ENCODE measurements around the gene TFCP2L1.
"Not testable (repeated sequence)": the region's sequence is repeated elsewhere in the genome, so short reads cannot be mapped to it uniquely, and the experiment has no call there.

The TFCP2L1 gene

GRCh38 chr2:121294881-121295840, 10.2 kb upstream of the TFCP2L1 start:
- no peak for DNase-seq

DNA sequence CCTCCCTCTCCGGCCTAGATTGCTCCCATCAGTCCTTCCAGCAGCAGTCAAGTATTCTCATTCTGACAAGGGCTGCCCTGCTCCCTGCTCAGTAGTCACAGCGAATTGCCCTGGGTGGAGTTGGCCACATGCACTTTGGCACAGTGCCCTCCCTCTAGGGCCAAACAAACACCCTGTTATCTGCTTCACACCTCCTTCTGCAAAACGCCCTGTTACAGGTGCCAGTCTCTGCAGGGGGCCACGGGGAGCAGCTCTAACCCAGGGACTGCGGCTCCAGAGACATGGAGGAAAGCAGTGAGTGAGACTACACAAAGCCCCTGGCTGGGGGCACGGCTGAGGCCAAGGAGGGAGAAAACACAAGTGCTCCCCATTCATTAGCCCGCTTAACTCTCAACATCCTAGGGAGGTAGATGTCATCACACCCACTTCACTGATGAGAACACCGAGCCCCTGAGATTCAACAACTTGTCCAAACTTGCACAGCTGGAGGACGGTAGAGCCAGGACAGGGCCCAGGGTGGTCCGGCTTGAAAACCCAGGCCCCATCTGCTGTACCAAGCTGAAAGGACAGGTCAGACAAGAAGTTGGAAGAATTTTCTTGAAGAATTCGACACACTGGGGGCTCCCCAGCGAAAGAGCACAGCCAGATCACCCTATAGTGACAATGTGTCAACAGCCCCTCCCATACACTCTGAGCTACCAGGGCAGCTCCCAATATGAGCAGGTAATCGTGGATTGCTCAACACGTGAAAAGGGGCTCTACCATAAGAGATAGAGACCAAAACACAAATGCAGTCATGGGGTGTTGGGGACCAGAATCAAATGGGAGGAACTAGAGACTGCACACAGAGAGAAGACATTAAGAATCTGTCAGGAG, 8.7 kb upstream of the TFCP2L1 start:
- peak; percentile 13 for DNase-seq

DNA sequence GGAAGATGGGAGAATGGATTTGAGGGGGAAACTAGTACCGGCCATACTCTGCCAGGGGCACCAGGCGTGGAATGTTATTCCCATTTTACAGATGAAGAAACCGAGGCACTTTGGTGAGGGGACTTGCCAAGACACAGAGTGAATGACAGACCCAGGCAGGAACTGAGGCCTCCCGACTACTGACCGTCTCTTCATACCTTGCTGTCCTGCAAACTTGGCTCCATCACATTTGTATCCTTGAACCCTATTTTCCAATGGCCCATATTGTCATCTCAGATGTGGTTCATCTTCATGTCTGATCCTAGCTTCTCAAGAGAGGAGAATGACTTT, 6.2 kb upstream of the TFCP2L1 start:
- DNase-seq = no peak

DNA sequence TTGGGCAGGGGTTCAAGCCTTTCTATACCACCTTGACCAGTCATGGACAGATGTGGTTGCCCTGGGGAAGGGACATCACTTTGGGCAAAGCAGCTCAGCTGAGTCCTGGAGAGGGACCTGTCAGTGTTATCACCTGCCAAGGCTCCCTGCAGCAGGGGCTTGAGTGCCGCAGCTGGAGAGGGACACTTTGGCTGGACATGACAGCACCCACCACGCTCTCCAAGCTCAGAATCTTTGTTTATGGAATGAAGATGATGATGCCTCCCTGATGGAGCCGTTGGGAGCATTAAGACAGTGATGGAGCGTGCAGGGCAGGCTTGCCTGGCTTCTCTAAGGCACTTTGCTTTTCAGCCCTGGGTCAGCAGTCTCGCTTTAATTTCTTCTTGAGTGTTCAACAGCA, 4.3 kb upstream of the TFCP2L1 start:
- no peak for DNase-seq

- DNase-seq = no peak
Measured at GRCh38 chr2:121288454-121289231, 3.6 kb upstream of the TFCP2L1 start.

DNA sequence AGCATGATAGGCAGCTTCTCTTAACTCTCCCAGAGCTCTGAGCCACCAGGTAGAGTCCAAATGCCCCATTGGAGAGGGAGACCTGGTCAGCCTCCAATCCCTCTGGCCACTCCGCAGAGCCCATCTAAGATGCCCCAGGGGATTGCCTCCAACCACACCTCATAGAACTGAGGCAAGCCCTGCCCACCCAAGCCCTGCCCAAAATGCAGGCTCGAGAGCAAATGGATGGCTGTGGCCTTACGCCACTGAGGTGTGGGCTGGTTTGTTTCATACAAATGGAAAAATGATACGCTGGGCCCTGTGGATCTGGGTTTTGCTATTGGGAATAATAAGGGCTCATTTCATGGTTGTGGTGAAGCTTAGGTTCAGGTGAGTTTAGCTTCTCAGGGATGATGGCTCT, 3.0 kb upstream of the TFCP2L1 start:
- no peak for DNase-seq

- no peak for DNase-seq
Measured at GRCh38 chr2:121287146-121287798, 2.3 kb upstream of the TFCP2L1 start.

- no peak for DNase-seq
Measured at GRCh38 chr2:121286506-121286905, 1.5 kb upstream of the TFCP2L1 start.

GRCh38 chr2:121285926-121286325, 924 bp upstream of the TFCP2L1 start:
- DNase-seq = no peak

DNA sequence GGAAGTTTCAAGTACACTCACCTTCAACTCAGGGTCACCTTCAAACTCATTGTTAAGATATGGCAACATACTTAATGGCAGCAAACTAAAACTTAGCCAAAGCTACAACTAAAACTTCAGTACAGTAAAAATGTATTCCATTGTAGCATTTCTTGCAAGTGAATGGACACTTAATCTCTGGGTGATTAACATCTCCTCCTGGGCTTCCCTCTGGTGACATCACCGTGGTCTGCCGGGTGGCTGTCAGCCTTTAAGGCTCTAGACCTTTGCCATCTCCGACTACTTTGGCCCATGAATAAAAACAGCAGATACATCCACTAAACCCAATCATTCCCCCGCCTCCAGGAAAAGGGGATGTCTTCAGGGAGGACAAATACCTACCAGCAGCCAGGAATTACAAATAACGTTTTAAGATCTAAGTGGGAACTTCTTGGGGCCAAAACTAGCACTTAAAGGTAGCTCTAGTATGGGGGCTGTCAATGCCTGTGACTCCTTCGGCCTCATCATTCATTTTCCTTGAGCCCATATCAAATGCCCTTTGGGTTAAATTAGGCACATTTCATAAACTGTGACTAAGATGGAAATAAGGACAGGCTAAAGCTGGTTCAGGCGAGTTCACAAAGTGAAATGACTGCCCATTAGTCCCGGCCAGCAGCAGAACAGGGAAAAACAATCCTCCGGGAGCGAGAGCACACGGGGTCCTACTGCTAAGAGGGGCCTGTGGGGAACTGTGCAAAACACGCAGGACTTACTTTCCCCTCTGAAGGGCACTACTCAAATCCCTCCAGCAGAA, 1.1 kb downstream of the TFCP2L1 start:
- DNase-seq = no peak

DNA sequence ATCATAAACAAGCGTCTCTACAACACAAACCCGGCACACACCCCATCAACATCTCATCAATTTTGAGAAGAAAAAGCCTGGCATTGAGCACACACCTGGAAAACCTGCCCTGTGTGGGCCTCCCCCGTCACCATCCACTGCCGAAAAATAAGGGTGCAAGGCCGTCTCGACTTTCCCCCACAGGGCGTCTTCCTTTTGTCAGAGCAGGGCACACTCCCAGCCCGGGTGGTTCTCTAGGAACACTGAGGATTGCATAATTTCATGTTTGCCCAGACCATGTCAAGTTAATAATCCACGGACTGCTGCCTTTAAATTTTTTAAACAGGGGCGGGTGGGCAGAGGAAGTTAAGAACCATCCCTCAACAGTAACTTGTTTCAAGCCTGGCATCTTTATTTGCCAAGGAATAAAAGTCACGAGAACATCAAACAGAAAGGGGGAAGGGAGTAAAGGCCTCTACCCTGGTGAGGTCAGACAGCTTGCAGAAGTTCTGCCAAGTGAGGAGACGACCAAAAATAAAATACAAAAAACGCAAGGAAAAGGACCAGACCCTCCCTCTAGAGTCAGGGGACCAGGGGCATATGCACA, 2.1 kb downstream of the TFCP2L1 start:
- DNase-seq = no peak

DNA sequence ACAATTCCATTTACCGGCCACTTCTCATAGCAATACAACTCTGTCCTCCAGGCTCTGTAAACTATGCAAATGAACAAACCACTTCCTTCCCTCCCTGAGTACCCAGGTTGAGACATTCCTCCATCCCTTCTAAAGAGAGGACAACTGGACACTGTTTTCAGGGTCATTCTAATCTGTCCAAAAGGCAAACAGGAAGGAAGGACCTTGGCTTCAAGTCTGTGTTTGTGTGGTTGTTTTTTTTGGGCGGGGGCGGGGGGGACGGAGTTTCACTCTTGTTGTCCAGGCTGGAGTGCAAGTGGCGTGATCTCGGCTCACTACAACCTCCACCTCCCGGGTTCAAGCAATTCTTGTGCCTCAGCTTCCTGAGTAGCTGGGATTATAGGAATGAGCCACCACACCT, 3.3 kb downstream of the TFCP2L1 start:
- DNase-seq = no peak

DNA sequence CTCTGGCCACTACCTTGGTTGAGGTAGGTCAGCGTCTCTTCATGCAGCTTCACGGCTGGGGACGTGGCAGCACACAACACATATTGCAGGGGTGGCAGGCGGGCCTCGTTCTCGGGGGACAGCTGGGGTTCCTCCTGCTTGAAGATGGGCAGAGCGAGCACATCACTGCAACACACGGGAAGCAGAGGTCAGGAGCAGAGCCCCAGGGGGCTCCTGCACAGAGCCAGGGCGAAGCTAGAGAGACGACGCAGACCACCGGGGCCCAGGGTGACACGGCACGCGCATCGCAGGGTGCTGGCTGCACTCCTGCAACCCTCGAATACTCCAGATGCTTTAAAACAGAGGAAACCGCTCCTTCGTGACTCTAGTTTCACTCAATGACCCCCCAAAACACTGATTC, 3.9 kb downstream of the TFCP2L1 start:
- no peak for DNase-seq

DNA sequence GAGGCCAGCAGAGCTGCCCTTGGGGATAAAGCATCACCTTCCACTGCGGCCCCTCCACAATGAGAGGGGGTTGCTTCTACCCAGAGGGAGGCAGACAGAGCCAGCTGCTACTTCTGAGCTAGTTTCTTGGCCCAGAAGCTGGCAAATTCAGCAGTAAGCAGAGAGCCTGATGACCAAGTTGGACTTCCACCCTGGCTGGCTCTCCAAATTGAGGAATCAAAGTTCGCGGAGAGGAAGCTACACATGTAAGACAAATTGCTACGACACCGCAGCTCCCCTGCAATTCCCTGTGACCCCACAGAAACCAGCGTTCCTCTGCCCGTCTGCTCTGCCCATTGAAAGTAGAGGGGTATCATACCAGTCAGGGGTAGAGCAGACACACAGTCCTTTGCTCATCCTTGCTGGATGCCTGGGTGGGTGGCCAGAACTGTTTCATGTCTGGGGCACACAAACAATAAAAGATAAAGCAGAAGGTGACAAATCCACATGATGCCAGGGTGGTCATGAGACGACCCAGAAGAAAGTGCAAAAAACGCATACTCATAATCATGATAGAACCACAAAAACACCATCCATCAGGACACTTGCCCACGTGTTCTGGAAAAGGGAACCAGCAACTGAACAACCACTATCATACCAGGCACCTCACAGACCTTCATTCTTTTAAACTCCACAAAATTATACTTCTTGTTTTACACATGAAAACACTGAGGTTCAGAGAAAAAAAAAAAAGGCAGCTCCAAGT, 5.4 kb downstream of the TFCP2L1 start:
- DNase-seq = no peak

- no peak for DNase-seq
Measured at GRCh38 chr2:121276341-121276740, 8.7 kb downstream of the TFCP2L1 start.

- DNase-seq = no peak
Measured at GRCh38 chr2:121273116-121273515, 11.9 kb downstream of the TFCP2L1 start.

GRCh38 chr2:121272596-121272995, 12.4 kb downstream of the TFCP2L1 start:
- no peak for DNase-seq

DNA sequence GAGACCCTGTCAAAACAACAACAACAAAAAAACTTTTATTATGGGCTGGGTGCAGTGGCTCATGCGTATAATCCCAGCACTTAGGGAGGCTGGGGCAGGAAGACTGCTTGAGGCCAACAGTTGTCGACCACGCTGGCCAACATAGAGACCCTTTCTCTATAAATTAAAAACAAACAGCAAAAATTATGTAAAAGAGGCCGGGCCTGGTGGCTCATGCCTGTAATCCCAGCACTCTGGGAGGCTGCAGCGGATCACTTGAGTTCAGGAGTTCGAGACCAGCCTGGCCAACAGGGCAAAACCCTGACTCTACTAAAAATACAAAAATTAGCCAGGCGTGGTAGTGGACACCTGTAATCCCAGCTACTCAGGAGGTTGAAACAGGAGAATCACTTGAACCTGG, 15.6 kb downstream of the TFCP2L1 start:
- DNase-seq = not testable (repeated sequence)

DNA sequence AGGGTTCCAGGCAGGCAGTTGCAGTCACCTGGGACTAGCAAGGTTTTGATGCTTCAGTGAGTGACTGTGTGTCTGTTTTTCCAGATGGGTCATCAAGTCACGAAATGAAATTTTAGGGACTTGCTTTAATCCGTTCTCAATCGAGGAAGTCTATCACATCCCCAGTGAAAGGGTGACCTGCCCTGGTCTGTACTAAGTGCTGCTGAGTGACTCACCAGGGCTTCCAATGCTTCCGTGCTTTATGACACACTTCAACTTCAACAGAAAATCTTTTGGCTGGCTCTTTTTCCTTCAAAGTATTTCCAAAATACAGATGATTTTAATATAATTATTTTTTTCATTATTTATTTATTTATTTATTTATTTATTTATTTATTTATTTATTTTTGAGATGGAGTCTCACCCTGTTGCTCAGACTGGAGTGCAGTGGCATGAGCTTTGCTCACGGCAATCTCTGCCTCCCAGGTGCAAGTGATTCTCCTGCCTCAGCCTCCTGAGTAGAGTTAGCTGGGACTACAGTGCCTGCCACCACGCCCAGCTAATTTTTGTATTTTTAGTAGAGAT, 18.4 kb downstream of the TFCP2L1 start:
- no peak for DNase-seq

- peak; percentile 4 for DNase-seq
Measured at GRCh38 chr2:121263996-121264715, 20.8 kb downstream of the TFCP2L1 start.
